ENCODE results near the gene PNMA1.
"Not testable (repeated sequence)": the region's sequence is repeated elsewhere in the genome, so short reads cannot be mapped to it uniquely, and the experiment has no call there.

Gene PNMA1

GRCh38 chr14:73714656-73715081 is 485 bp upstream of the PNMA1 start:
- DNase-seq = no peak

GRCh38 chr14:73713206-73713802 is 880 bp downstream of the PNMA1 start:
- DNase-seq = no peak

GRCh38 chr14:73712540-73713180 is 1.5 kb downstream of the PNMA1 start:
- DNase-seq = peak; percentile 43

DNA sequence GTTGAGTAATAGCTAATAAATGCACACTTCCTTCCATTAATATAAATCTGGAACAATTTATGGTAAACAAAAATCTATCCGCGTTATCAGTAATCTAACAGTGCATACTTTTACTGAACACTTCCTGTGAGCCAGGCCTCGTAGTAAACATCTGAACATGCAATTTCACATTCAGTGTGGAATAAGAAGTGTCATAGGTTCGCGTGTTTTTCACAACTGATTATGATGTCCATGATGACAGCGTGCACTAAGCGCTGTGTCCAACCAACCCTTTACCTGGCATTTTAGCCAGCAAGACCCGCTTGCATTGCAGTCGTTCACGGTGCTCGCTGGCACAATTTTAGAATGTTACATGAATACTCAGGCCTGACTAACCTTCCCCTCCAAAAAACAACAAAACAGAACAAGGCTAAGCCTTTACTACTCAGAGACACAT is 2.1 kb downstream of the PNMA1 start:
- no peak for DNase-seq

DNA sequence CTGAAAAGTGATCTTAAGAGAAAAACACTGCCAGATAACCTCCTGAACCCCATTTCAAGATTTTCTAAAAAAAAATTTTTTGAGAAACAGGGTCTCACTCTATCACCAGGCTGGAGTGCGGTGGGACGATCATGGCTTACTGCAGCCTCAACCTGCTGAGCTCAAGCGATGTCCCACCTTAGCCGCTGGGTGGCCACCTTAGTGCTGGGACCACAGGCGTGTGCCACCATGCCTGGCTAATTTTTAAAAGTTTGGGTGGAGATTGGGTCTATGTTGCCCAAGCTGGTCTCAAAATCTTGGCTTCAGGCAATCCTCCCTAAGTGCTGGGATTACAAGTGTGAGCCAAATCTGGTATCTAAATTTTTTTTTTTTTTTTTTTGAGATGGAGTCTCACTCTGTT is 3.4 kb downstream of the PNMA1 start:
- no peak for DNase-seq

GRCh38 chr14:73709904-73710469 is 4.2 kb downstream of the PNMA1 start:
- DNase-seq = no peak

- not testable (repeated sequence) for DNase-seq
Observed at GRCh38 chr14:73708076-73708475, 6.1 kb downstream of the PNMA1 start.

- DNase-seq = no peak
Observed at GRCh38 chr14:73700325-73700724, 13.9 kb downstream of the PNMA1 start.

DNA sequence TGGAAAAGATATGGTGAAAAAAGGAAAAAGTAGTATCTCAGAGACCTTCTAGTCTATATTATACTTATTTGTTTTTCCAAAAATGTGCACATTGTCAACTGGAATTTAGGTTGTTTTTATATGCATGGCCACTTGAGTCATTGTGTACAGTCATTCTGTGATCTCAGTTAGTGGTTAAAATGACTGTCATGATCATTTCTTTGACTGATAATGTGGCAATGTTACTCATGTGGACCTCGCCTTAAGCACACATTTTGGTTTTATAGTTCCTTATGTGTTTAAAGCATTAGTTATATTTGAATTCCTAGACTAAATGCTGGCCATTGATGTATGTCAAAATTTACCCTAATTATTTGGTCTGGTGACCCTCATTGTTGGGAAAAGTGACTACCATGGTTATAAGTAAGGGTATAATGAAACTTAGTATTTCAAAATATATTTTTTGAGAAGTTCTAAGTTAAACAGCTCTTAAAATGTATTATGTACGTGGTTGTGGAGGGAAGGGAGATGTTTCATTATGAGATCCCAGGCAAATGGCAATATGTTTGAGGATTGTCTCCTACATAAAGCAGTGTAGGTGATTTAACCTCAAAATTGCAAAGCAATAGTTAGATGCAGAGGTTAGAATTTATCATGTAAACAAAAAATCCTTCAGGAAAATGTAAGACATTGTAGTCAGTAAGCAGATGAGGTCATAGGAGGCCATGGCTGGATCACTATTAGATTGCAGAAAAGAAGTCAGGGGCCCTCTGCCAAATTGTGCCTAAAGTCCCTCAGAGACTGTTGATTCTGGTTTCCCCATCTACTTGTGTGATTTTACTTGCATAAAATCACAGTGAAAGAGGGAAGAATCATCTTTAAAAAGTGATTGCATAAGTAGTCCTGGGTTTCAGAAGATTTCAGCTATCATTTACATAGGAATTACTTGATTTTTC is 17.5 kb downstream of the PNMA1 start:
- DNase-seq = peak; percentile 18

- no peak for DNase-seq
Observed at GRCh38 chr14:73695997-73696396, 18.2 kb downstream of the PNMA1 start.

- no peak for DNase-seq
Observed at GRCh38 chr14:73695082-73695481, 19.1 kb downstream of the PNMA1 start.

GRCh38 chr14:73694083-73694482 is 20.1 kb downstream of the PNMA1 start:
- DNase-seq = no peak

GRCh38 chr14:73686901-73687300 is 27.3 kb downstream of the PNMA1 start:
- DNase-seq = no peak

- DNase-seq = no peak
Observed at GRCh38 chr14:73685328-73685727, 28.9 kb downstream of the PNMA1 start.

- no peak for DNase-seq
Observed at GRCh38 chr14:73684627-73685026, 29.6 kb downstream of the PNMA1 start.

- DNase-seq = no peak
Observed at GRCh38 chr14:73680821-73681220, 33.4 kb downstream of the PNMA1 start.

DNA sequence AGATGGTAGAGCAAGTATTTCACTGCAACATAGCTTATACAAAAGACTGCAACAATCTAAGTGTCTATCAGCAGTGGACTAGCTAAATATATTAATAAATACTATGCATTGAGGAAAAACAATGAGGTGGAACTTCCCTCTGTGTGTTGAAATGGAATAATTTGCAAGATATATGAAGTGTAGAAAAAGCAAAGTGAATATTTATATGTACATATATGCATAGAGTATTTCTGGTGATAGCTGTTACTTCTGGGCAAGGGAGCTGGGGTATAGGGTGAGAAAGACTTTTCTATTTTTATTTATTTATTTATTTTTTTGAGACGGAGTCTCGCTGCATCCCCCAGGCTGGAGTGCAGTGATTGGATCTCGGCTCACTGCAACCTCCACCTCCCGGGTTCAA is 35.5 kb downstream of the PNMA1 start:
- no peak for DNase-seq

GRCh38 chr14:73674986-73675385 is 39.2 kb downstream of the PNMA1 start:
- no peak for DNase-seq

DNA sequence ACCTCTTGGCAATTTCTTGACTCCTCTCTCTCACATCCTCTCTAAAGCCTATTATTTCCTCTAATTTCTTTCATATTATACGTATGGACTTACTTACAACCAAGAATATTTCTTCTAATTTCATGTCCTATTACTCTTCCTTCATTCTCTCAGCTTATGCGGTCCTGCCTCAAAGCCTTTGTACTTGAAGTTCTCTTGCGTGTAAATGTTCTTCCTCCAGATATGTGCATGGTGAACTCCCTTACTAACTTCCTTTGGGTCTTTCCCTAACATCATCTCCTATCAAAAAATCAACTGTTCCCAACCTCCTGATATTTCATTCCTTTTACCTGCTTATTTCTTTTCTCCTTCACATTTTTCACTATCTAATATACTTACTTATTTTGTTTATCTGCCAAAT is 46.3 kb downstream of the PNMA1 start:
- DNase-seq = no peak

GRCh38 chr14:73666583-73666982 is 47.6 kb downstream of the PNMA1 start:
- DNase-seq = no peak

GRCh38 chr14:73665130-73665529 is 49.1 kb downstream of the PNMA1 start:
- DNase-seq = no peak

- DNase-seq = no peak
Observed at GRCh38 chr14:73663548-73664212, 50.5 kb downstream of the PNMA1 start.

DNA sequence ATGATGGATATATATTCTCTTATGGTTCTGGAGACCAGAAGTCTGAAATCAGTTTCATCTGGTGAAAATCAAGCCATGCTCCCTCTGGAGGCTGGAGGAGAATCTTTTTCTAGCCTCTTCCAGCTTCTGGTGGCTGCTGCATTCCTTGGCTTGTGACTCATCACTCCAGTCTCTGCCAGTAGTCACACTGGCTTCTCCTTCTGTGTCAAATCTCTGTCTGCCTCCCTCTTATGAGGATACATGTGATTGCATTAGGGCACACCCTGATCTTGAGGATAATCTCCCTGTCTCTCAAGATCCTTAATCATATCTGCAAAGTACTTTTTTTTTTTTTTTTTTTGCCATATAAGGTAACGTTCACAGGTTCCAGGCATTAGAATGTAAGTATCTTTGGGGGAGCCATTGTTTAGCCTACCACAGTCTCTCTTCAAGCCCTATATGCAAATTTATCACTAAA is 51.7 kb downstream of the PNMA1 start:
- no peak for DNase-seq

Measured in stimulated activated CD4-positive, alpha-beta T cell treated with anti-CD3 and anti-CD28 coated beads, Interleukin-4, amount 100 ng/mL, for 24 hours (primary cell).